Endothelial cell of umbilical vein (primary cell): Measurements from ENCODE around the gene CCDC190. TPM values are rescaled to one million over a fixed set of nuclear protein-coding genes. Genes with fewer than 3 reads are reported as not detected.

ENCODE experiments used
- BruUV-seq: library from RNA; stranded (reverse); fragments of 400-500 nt; replicated peaks from 2 replicates; lab custom pipeline; 2021; lab: Mats Ljungman, UMichigan
- CTCF ChIA-PET: fragments of 300-600, 350-600 bp; sonication (Branson Sonifier 250); formaldehyde crosslinking; loops from one replicate; lab custom pipeline; 2021; ENCODE audit warnings: antibody characterized with exemption, inconsistent platforms; lab: Charles Lee
- POLR2A ChIA-PET: fragments of 300-600, 350-600 bp; sonication (Branson Sonifier 250); formaldehyde crosslinking; loops from one replicate; lab custom pipeline; 2021; ENCODE audit warnings: antibody characterized with exemption, inconsistent platforms; lab: Charles Lee
- DNase-seq: peaks from one replicate; pipeline ENCODE4 v3.0.0-alpha.2; 2011; ENCODE audit warnings: low read depth, low spot score
- FAIRE-seq: peaks from 2 replicates; lab custom pipeline; 2011; peaks lifted over from hg19 to GRCh38; lab: Jason Lieb, UNC
- H2AFZ ChIP-seq: 2 replicates; pipeline ENCODE4 v1.6.0; 2012; ENCODE audit warnings: low read depth, low read length, control low read depth, inconsistent platforms
- H3K27ac ChIP-seq: 2 replicates; pipeline ENCODE4 v1.5.1; 2011; ENCODE audit warnings: low read depth, mild to moderate bottlenecking, control low read depth, low read length, moderate library complexity; ENCODE audit not compliant: insufficient read depth
- H3K27me3 ChIP-seq, 2 experiments: 2 replicates each; pipeline versions ENCODE4 v1.6.0 to v1.6.1; 2011; ENCODE audit warnings: low read length in 2 of 2, mixed read lengths in 1 of 2; ENCODE audit not compliant: control insufficient read depth in 2 of 2, insufficient read depth in 2 of 2
- H3K36me3 ChIP-seq, 2 experiments: 2 replicates in 1 of 2; 3 replicates in 1 of 2; pipeline ENCODE4 v1.5.1; 2011; ENCODE audit warnings: low read length in 2 of 2, mild to moderate bottlenecking in 1 of 2, moderate library complexity in 1 of 2; ENCODE audit not compliant: control insufficient read depth in 2 of 2, insufficient read depth in 2 of 2; ENCODE audit errors: extremely low read depth in 1 of 2
- H3K4me1 ChIP-seq: 3 replicates; pipeline ENCODE4 v1.5.1; 2011; ENCODE audit warnings: mild to moderate bottlenecking, low read length; ENCODE audit not compliant: control insufficient read depth, insufficient read depth; ENCODE audit errors: extremely low read depth
- H3K4me2 ChIP-seq: 2 replicates; pipeline ENCODE4 v1.6.1; 2011; ENCODE audit warnings: low read length, control low read depth, mixed read lengths; ENCODE audit not compliant: insufficient read depth
- H3K4me3 ChIP-seq, 3 experiments: fragments of 200-600 bp in 1 of 3; sonication (generic), shearing (Covaris generic) in 1 of 3; replicated peaks in 1 of 3; 2 replicates each; pipeline ENCODE4 v1.5.1; 2011 to 2016; ENCODE audit warnings: control low read depth in 3 of 3, low read length in 3 of 3, mild to moderate bottlenecking in 2 of 3, inconsistent platforms in 1 of 3, low read depth in 1 of 3, moderate library complexity in 1 of 3; ENCODE audit not compliant: insufficient read depth in 1 of 3
- H3K79me2 ChIP-seq: 2 replicates; pipeline ENCODE4 v1.6.0; 2012; ENCODE audit warnings: low read length, inconsistent platforms; ENCODE audit not compliant: control insufficient read depth, insufficient read depth
- H3K9ac ChIP-seq: replicated peaks from 2 replicates; pipeline ENCODE3; 2011; ENCODE audit warnings: low read length, control low read depth; ENCODE audit not compliant: insufficient read depth; ENCODE audit errors: extremely low read depth
- H3K9me1 ChIP-seq: replicated peaks from 3 replicates; pipeline ENCODE4 v1.6.0; 2011; ENCODE audit warnings: mild to moderate bottlenecking, low read length; ENCODE audit not compliant: control insufficient read depth, insufficient read depth; ENCODE audit errors: extremely low read depth
- H3K9me3 ChIP-seq: replicated peaks from 2 replicates; pipeline ENCODE4 v1.5.1; 2012; ENCODE audit warnings: low read length, inconsistent platforms; ENCODE audit not compliant: control insufficient read depth, insufficient read depth
- H4K20me1 ChIP-seq: replicated peaks from 2 replicates; pipeline ENCODE3; 2011; ENCODE audit warnings: mild to moderate bottlenecking, low read length; ENCODE audit not compliant: control insufficient read depth, insufficient read depth; ENCODE audit errors: extremely low read depth
- EZH2 ChIP-seq: IDR thresholded peaks from 2 replicates; pipeline ENCODE4 v1.6.1; 2012; ENCODE audit warnings: borderline replicate concordance, low read depth, mild to moderate bottlenecking, moderate library complexity, low read length, inconsistent platforms; ENCODE audit not compliant: severe bottlenecking
- FOS ChIP-seq: IDR thresholded peaks from 2 replicates; pipeline ENCODE4 v1.6.1; 2011; ENCODE audit warnings: mild to moderate bottlenecking, low read length, moderate library complexity, borderline replicate concordance; ENCODE audit not compliant: insufficient read depth
- GATA2 ChIP-seq: IDR thresholded peaks from 2 replicates; pipeline ENCODE4 v1.7.0; 2011; ENCODE audit warnings: low read depth, mild to moderate bottlenecking, moderate library complexity, mixed read lengths, low read length; ENCODE audit not compliant: insufficient read length, insufficient read depth
- JUN ChIP-seq: IDR thresholded peaks from 2 replicates; pipeline ENCODE4 v1.6.1; 2011; ENCODE audit warnings: borderline replicate concordance, low read depth; ENCODE audit not compliant: insufficient read length, insufficient read depth
- MYC ChIP-seq: IDR thresholded peaks from one replicate; pipeline ENCODE4 v1.6.1; 2011; ENCODE audit warnings: mild to moderate bottlenecking, low read depth, low read length
- POLR2A ChIP-seq: IDR thresholded peaks from 2 replicates; pipeline ENCODE4 v1.6.1; 2012; ENCODE audit warnings: low read depth, mild to moderate bottlenecking, control low read depth, low read length
- POLR2AphosphoS5 ChIP-seq: IDR thresholded peaks from 2 replicates; pipeline ENCODE4 v1.6.1; 2012; ENCODE audit warnings: low read depth, mild to moderate bottlenecking, control low read depth, low read length, moderate library complexity; ENCODE audit not compliant: insufficient read depth
- dilution Hi-C: fragments of 300-500 bp; cut with MboI; formaldehyde crosslinking; loops from one replicate; pipeline ENCODE4 v1.15.0; 2019; ENCODE audit warnings: low sequenced_read_pairs; ENCODE audit not compliant: extremely low pct_ligation_motif_present
- intact Hi-C: fragments of 100-400 bp; cut with micrococcal nuclease; formaldehyde crosslinking; loops from one replicate; pipeline ENCODE4 v1.10.0; 2022
- polyA plus RNA-seq, 4 experiments: library from polyadenylated mRNA; depleted of rRNA in 3 of 4; stranded (reverse) in 3 of 4; unstranded in 1 of 4; fragments of >200 nt; gene quantifications; 2 replicates each; pipeline versions ENCODE4 v1.2.1 to v1.2.3, GENCODE V29; 2011 to 2012; ENCODE audit warnings: missing spikeins in 1 of 4
- total RNA-seq: library from RNA; stranded (reverse); gene quantifications from 2 replicates; pipeline ENCODE4 v1.2.3, GENCODE V29; 2021
- TF ChIP-seq, protein P1 (sequence below), 2 donors: IDR thresholded peaks; 1 replicate in 1 of 2; 2 replicates in 1 of 2; pipeline ENCODE4 v1.5.1; 2011; ENCODE audit warnings: low read length in 2 of 2, mild to moderate bottlenecking in 2 of 2, moderate library complexity in 2 of 2, control low read depth in 1 of 2, inconsistent platforms in 1 of 2, low read depth in 1 of 2; ENCODE audit not compliant: insufficient read depth in 1 of 2; ENCODE audit errors: extremely low read depth in 1 of 2
- TF ChIP-seq, protein P2 (sequence below): IDR thresholded peaks from 2 replicates; pipeline ENCODE4 v1.6.1; 2011; ENCODE audit not compliant: insufficient read depth, insufficient read length

CCDC190 gene
- total and polyA plus RNA-seq, 2 donors (not counting 3 experiments of a cell fraction or from before 2014, with no cell fraction given) = 3.7 to 9.0 TPM

GRCh38 chr1:162829268-162829667 is 31.7 kb downstream of the CCDC190 start:
- Histone ChIP-seq H3K27me3 (no peaks in the 10 kb centered on the region), H2AFZ (no peak overlapping the region), H3K4me2 (no peak overlapping the region), H3K79me2 (no peaks in the 10 kb centered on the region), H3K4me1 (no peaks in the 10 kb centered on the region), H3K9me1 (no peaks in the 10 kb centered on the region), H3K9ac (no peak overlapping the region), H4K20me1 (no peaks in the 10 kb centered on the region), H3K4me3 (no peak overlapping the region), H3K36me3 (no peaks in the 10 kb centered on the region), H3K9me3 (no peaks in the 10 kb centered on the region), H3K27ac (no peak overlapping the region)
- TF ChIP-seq EZH2 (no peak), GATA2 (no peak), FOS (no peak), MYC (no peak), POLR2A (no peak), POLR2AphosphoS5 (no peak), JUN (no peak)
- TF ChIP-seq, protein P1, sequence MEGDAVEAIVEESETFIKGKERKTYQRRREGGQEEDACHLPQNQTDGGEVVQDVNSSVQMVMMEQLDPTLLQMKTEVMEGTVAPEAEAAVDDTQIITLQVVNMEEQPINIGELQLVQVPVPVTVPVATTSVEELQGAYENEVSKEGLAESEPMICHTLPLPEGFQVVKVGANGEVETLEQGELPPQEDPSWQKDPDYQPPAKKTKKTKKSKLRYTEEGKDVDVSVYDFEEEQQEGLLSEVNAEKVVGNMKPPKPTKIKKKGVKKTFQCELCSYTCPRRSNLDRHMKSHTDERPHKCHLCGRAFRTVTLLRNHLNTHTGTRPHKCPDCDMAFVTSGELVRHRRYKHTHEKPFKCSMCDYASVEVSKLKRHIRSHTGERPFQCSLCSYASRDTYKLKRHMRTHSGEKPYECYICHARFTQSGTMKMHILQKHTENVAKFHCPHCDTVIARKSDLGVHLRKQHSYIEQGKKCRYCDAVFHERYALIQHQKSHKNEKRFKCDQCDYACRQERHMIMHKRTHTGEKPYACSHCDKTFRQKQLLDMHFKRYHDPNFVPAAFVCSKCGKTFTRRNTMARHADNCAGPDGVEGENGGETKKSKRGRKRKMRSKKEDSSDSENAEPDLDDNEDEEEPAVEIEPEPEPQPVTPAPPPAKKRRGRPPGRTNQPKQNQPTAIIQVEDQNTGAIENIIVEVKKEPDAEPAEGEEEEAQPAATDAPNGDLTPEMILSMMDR (IDR thresholded peaks at IDR 0.05; ENCODE audit: extremely low read depth in 1 of 2, insufficient read depth in 1 of 2, low read depth in 1 of 2, low read length in 2 of 2) = no peak
- TF ChIP-seq, protein P2, sequence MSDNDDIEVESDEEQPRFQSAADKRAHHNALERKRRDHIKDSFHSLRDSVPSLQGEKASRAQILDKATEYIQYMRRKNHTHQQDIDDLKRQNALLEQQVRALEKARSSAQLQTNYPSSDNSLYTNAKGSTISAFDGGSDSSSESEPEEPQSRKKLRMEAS = no peak
- no TSS peak for BruUV-seq
- no peak for FAIRE-seq
- CTCF ChIA-PET = no interaction called here
- DNase-seq = no peak
- intact Hi-C loops = no loop called here
- POLR2A ChIA-PET = no interaction called here
- dilution Hi-C loops = no loop called here
